Uterus (tissue), 2 donors: ENCODE results near the gene SRGAP2B.
"Not testable (repeated sequence)": the region's sequence is repeated elsewhere in the genome, so short reads cannot be mapped to it uniquely, and the experiment has no call there.

Source experiments
- POLR2A ChIP-seq, 2 donors: fragments of 450-650 bp; IDR thresholded peaks; one replicate each; pipeline ENCODE4 v1.6.1; 2016; ENCODE audit warnings: antibody characterized with exemption in 2 of 2, mild to moderate bottlenecking in 1 of 2, moderate library complexity in 1 of 2
- TF ChIP-seq, protein P1 (sequence below), 4 experiments: fragments of 200-600 bp in 2 of 4; fragments of 450-650 bp in 2 of 4; sonication (generic) in 2 of 4; IDR thresholded peaks; one replicate each; pipeline ENCODE4 v1.5.1; 2016 to 2019; ENCODE audit warnings: antibody characterized with exemption in 4 of 4, mild to moderate bottlenecking in 2 of 4, moderate library complexity in 1 of 4

- TF ChIP-seq, protein P1, sequence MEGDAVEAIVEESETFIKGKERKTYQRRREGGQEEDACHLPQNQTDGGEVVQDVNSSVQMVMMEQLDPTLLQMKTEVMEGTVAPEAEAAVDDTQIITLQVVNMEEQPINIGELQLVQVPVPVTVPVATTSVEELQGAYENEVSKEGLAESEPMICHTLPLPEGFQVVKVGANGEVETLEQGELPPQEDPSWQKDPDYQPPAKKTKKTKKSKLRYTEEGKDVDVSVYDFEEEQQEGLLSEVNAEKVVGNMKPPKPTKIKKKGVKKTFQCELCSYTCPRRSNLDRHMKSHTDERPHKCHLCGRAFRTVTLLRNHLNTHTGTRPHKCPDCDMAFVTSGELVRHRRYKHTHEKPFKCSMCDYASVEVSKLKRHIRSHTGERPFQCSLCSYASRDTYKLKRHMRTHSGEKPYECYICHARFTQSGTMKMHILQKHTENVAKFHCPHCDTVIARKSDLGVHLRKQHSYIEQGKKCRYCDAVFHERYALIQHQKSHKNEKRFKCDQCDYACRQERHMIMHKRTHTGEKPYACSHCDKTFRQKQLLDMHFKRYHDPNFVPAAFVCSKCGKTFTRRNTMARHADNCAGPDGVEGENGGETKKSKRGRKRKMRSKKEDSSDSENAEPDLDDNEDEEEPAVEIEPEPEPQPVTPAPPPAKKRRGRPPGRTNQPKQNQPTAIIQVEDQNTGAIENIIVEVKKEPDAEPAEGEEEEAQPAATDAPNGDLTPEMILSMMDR (IDR thresholded peaks at IDR 0.05): not testable (repeated sequence)
- TF ChIP-seq POLR2A (IDR thresholded peaks at IDR 0.05): not testable (repeated sequence)
Measured at GRCh38 chr1:144982802-144983525, 112.2 kb downstream of the SRGAP2B start.
